Measurements from ENCODE around the gene TSPY9.
"Not testable (repeated sequence)": the region's sequence is repeated elsewhere in the genome, so short reads cannot be mapped to it uniquely, and the experiment has no call there.

TSPY9 gene, protein sequence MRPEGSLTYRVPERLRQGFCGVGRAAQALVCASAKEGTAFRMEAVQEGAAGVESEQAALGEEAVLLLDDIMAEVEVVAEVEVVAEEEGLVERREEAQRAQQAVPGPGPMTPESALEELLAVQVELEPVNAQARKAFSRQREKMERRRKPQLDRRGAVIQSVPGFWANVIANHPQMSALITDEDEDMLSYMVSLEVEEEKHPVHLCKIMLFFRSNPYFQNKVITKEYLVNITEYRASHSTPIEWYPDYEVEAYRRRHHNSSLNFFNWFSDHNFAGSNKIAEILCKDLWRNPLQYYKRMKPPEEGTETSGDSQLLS

GRCh38 chrY:9486967-9487366 is at the start of gene TSPY9:
Gene TSPY9, plus strand, starts transcription at chrY:9487267. Its CDS starts 46 bp downstream, at chrY:9487313.
- not testable (repeated sequence) for DNase-seq (ENCODE audit: low read depth)

GRCh38 chrY:9466655-9467054 is 20.4 kb upstream of the TSPY9 start, which contains the start of gene TSPY1:
Gene TSPY1, plus strand, starts transcription at chrY:9466955. Its CDS starts 46 bp downstream, at chrY:9467001.
- not testable (repeated sequence) for DNase-seq (ENCODE audit: low read depth)

DNA sequence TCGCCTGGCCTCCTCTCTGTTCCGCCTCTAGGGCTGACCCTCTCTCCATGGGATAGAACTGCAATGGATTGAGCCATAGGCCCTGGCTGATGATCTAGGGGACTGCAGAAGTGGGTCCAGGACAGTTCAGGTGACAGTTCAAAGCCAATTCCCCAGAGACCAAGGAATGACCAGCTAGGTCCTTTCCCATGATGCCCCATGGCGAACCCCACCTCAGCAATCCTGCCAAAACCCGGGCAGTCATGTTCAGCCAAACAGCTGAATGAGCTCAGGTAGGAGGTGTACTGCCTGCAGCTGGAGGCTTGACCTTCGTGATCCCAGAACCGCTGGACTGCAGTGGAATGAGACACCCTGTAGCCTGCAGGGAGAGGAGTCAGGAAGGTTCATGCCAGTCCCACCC is 17.3 kb downstream of the TSPY9 start:
- DNase-seq (ENCODE audit: low read depth), result not testable (repeated sequence)

DNA sequence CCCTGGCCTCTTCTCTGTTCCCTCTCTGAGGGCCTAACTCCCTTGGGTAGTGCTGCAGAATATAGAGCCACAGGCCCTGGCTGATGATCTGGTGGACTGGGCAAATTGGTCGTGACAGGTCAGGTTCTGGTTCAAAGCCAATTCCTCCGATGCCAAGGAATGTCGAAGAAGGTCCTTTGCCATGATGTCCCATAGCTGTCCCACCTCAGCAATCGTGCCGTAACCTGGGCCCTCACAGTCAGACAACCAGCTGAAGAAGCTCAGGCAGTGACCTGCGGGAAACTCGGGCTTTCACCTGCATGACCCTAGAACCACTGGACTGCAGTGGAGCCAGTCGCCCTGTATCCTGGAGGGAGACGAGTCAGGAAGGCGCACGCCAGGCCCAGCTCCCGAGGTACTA is 29.2 kb downstream of the TSPY9 start:
- not testable (repeated sequence) for DNase-seq (ENCODE audit: low read depth)

- not testable (repeated sequence) for DNase-seq (ENCODE audit: low read depth)
Measured at GRCh38 chrY:9527580-9527979, 40.5 kb downstream of the TSPY9 start, which contains the start of gene TSPY10. Gene TSPY10, plus strand, starts transcription at chrY:9527880. Its CDS starts 46 bp downstream, at chrY:9527926.

All from stimulated activated CD8-positive, alpha-beta memory T cell treated with anti-CD3 and anti-CD28 coated beads, Interleukin-12 subunit alpha, Interleukin-12 subunit beta, amount 100 ng/mL, for 4 hours (primary cell).